K562 (cell line): ENCODE measurements around the gene C6orf89. TPM values are rescaled to one million over a fixed set of nuclear protein-coding genes. Genes with fewer than 3 reads are reported as not detected.

Experiments used
- ADNP ChIP-seq: fragments of 200-800 bp; sonication (Bioruptor generic); IDR thresholded peaks from 2 replicates; pipeline ENCODE4 v1.6.1; 2016; ENCODE audit warnings: missing genetic modification characterization, missing compliant biosample characterization
- ATF3 ChIP-seq, 2 experiments: fragments of 450-650 bp in 1 of 2; sonication (generic) in 1 of 2; formaldehyde crosslinking in 1 of 2; IDR thresholded peaks in 1 of 2; conservative IDR thresholded peaks in 1 of 2; 2 replicates each; pipeline versions ENCODE4 v1.6.1 to v1.8.1; 2016 to 2023; ENCODE audit warnings: mild to moderate bottlenecking in 2 of 2, moderate library complexity in 2 of 2, inconsistent platforms in 1 of 2, missing genetic modification reagents in 1 of 2
- BACH1 ChIP-seq: fragments of 200-800 bp; sonication (Bioruptor generic); IDR thresholded peaks from 2 replicates; pipeline ENCODE4 v1.6.1; 2016; ENCODE audit warnings: missing genetic modification characterization, missing compliant biosample characterization
- CCAR2 ChIP-seq: fragments of 200-400 bp; formaldehyde crosslinking; IDR thresholded peaks from 2 replicates; pipeline ENCODE4 v1.6.1; 2017; ENCODE audit warnings: mild to moderate bottlenecking, low read depth, low read length
- CEBPG ChIP-seq, 3 experiments: fragments of 200-800 bp in 1 of 3; sonication (Bioruptor generic) in 1 of 3; sonication (generic) in 1 of 3; formaldehyde crosslinking in 1 of 3; IDR thresholded peaks in 2 of 3; conservative IDR thresholded peaks in 1 of 3; 2 replicates each; pipeline versions ENCODE4 v1.6.1 to v1.8.0; 2016 to 2022; ENCODE audit warnings: missing compliant biosample characterization in 2 of 3, missing genetic modification characterization in 2 of 3, mild to moderate bottlenecking in 1 of 3, missing genetic modification reagents in 1 of 3
- CGGBP1 ChIP-seq: fragments of 250-450 bp; sonication (Bioruptor Pico); IDR thresholded peaks from 2 replicates; pipeline ENCODE4 v1.9.0; 2021; ENCODE audit warnings: mild to moderate bottlenecking
- ELF1 ChIP-seq: fragments of 200-800 bp; sonication (Bioruptor generic); IDR thresholded peaks from 2 replicates; pipeline ENCODE4 v1.6.1; 2016; ENCODE audit warnings: missing genetic modification characterization, missing compliant biosample characterization
- ETV6 ChIP-seq, 3 experiments: fragments of 150-350 bp in 1 of 3; sonication (generic) in 1 of 3; formaldehyde crosslinking in 1 of 3; IDR thresholded peaks; 2 replicates each; pipeline versions ENCODE4 v1.6.1 to v1.8.0; 2014 to 2022; ENCODE audit warnings: borderline replicate concordance in 2 of 3, low read depth in 2 of 3, antibody characterized with exemption in 1 of 3, low read length in 1 of 3, mild to moderate bottlenecking in 1 of 3, missing genetic modification reagents in 1 of 3
- GATAD2B ChIP-seq: fragments of 450-650 bp; IDR thresholded peaks from 2 replicates; pipeline ENCODE4 v1.6.1; 2017; ENCODE audit warnings: mild to moderate bottlenecking, borderline replicate concordance
- HDAC8 ChIP-seq: fragments of 450-650 bp; IDR thresholded peaks from 2 replicates; pipeline ENCODE4 v1.6.1; 2016; ENCODE audit warnings: mild to moderate bottlenecking, missing genetic modification characterization, moderate library complexity, missing compliant biosample characterization
- KHSRP ChIP-seq: fragments of 450-650 bp; IDR thresholded peaks from 2 replicates; pipeline ENCODE4 v1.6.1; 2017
- NFYB ChIP-seq: IDR thresholded peaks from 2 replicates; pipeline ENCODE4 v1.6.1; 2011; ENCODE audit warnings: mild to moderate bottlenecking, moderate library complexity; ENCODE audit not compliant: insufficient read length; ENCODE audit errors: extremely low read depth
- PCBP2 ChIP-seq: fragments of 200-400 bp; formaldehyde crosslinking; IDR thresholded peaks from 2 replicates; pipeline ENCODE4 v1.6.1; 2018; ENCODE audit warnings: low read length, low read depth, mild to moderate bottlenecking, moderate library complexity; ENCODE audit not compliant: poor library complexity, severe bottlenecking
- POLR2AphosphoS2 ChIP-seq: IDR thresholded peaks from 2 replicates; pipeline ENCODE4 v1.6.1; 2012; ENCODE audit warnings: low read length, improper control_type of control experiment
- ZBED1 ChIP-seq: IDR thresholded peaks from 2 replicates; pipeline ENCODE4 v1.6.1; 2014
- ZKSCAN1 ChIP-seq: fragments of 150-350 bp; IDR thresholded peaks from 2 replicates; pipeline ENCODE4 v1.6.1; 2016; ENCODE audit warnings: low read depth, low read length
- ZNF197 ChIP-seq: fragments of 200-800 bp; sonication (Bioruptor generic); IDR thresholded peaks from 2 replicates; pipeline ENCODE4 v1.6.1; 2016; ENCODE audit warnings: low read depth, missing genetic modification characterization, missing compliant biosample characterization
- ZNF274 ChIP-seq: IDR thresholded peaks from 2 replicates; pipeline ENCODE4 v1.6.1; 2011; ENCODE audit warnings: low read depth, mild to moderate bottlenecking, low read length, moderate library complexity, borderline replicate concordance
- ZNF707 ChIP-seq: fragments of 250-450 bp; sonication (Bioruptor Pico); conservative IDR thresholded peaks from 2 replicates; pipeline ENCODE4 v1.8.0; 2022; ENCODE audit warnings: inconsistent platforms, mild to moderate bottlenecking, moderate library complexity
- ZSCAN32 ChIP-seq: fragments of 450-650 bp; formaldehyde crosslinking; IDR thresholded peaks from 2 replicates; pipeline ENCODE4 v1.4.0; 2020; ENCODE audit warnings: mild to moderate bottlenecking, moderate library complexity
- polyA plus RNA-seq, 8 experiments: library from polyadenylated mRNA; depleted of rRNA in 4 of 8; stranded (reverse) in 5 of 8; unstranded in 3 of 8; fragments of >200 nt; fragmentation: Nextera tagmentation in 2 of 8; fragmentation: Illumina TruSeq in 1 of 8; extraction: Ambion mirVana in 2 of 8; extraction: Trizol in 1 of 8; gene quantifications; 2 replicates each; pipeline versions ENCODE4 v1.2.1 to v1.2.3, GENCODE V29; 2011 to 2014; ENCODE audit warnings: inconsistent platforms in 1 of 8, missing spikeins in 1 of 8
- total RNA-seq, 7 experiments: library from RNA; depleted of rRNA in 6 of 7; stranded (reverse); fragments of >200 nt in 6 of 7; fragmentation: Illumina TruSeq in 2 of 7; extraction: Trizol in 2 of 7; gene quantifications; 2 replicates each; pipeline versions ENCODE4 v1.2.1 to v1.2.3, GENCODE V29; 2011 to 2021; ENCODE audit warnings: low replicate concordance in 1 of 7
- TF ChIP-seq, protein P1 (sequence below), 2 experiments: IDR thresholded peaks; 2 replicates each; pipeline ENCODE4 v1.6.1; 2011; ENCODE audit warnings: borderline replicate concordance in 1 of 2, control low read depth in 1 of 2, low read depth in 1 of 2, low read length in 1 of 2, mild to moderate bottlenecking in 1 of 2, mixed read lengths in 1 of 2, moderate library complexity in 1 of 2; ENCODE audit not compliant: insufficient read depth in 1 of 2, insufficient read length in 1 of 2, poor library complexity in 1 of 2, severe bottlenecking in 1 of 2; ENCODE audit errors: extremely low read depth in 1 of 2
- TF ChIP-seq, protein P2 (sequence below): sonication (generic); formaldehyde crosslinking; IDR thresholded peaks from 2 replicates; pipeline ENCODE4 v1.8.1; 2023; ENCODE audit warnings: mild to moderate bottlenecking, missing genetic modification reagents

C6orf89 gene
- total and polyA plus RNA-seq, 9 of the 15 experiments (the other 6 are each of a cell fraction or from before 2014, with no cell fraction given): 35.2 to 111 (median 58.5) TPM

DNA sequence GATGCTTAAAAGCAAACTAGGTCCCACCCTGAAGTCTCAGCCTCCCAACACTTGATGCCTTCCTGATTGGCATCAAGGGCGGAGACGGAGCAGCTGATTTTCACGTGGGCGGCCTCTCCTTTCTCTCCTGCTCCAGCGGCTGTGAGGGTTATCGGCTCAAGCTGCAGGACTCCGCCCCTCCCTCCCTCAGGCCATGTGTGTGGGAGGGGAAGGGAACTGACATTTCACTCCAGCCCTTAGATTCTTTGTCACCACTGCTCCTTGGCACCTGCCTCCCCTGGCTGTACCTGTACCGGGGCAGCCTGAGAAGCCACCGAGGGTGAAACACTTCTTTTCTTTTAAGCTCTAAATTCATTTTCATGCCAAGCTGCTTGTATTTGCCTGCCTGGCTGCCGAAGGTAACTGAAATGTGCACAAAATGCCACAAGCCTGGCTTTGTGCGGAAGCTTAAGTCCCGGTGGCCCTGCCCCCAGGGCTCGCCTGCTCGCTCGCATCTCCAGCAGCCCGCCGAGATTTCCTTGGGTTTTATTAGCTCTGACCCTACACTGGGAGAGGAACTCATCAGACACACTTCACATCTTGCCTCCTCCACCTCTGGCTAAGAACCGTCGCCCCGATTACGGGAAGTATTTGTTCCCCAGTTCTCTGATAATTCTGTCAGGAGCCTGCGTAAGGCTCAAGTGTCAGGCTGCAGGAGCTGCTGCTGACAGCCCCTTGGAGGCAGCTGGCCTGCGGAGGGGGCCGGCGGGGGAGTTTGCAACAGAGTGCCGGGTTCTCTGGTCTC is 36.9 kb upstream of the C6orf89 start (continued):
- TF ChIP-seq ATF3 (IDR thresholded peaks at IDR 0.05) (no peak), ATF3 (CRISPR knock-in tag; conservative IDR thresholded peaks at IDR 0.05) (no peak), ZNF197 (CRISPR knock-in tag) (no peak), CCAR2 (0 out of 2 replicates have a peak, but pooled peaks have one; percentile 20), NFYB (no peak), ZBED1 (no peak), PCBP2 (no peak), ZNF707 (CRISPR knock-in tag) (no peak), KHSRP (no peak), GATAD2B (no peak), POLR2AphosphoS2 (no peak), CGGBP1 (no peak), ETV6 (IDR thresholded peaks at IDR 0.05; ENCODE audit: borderline replicate concordance in 1 of 2, low read depth in 2 of 2, low read length in 1 of 2) (peak in 1 of 2 experiments; percentile 42; a peak in 1 of 4 replicates), ETV6 (CRISPR knock-in tag; IDR thresholded peaks at IDR 0.05; ENCODE audit: borderline replicate concordance) (no peak), ZSCAN32 (CRISPR knock-in tag) (no peak), ELF1 (no peak), ADNP (no peak), CEBPG (CRISPR knock-in tag; IDR thresholded peaks at IDR 0.05) (no peak), CEBPG (tag; conservative IDR thresholded peaks at IDR 0.05 in 1 of 2, IDR thresholded peaks at IDR 0.05 in 1 of 2) (no peak), ZKSCAN1 (0 out of 2 replicates have a peak, but pooled peaks have one; percentile 63), HDAC8 (no peak), ZNF274 (no peak), BACH1 (tag) (no peak)
- TF ChIP-seq, protein P1, sequence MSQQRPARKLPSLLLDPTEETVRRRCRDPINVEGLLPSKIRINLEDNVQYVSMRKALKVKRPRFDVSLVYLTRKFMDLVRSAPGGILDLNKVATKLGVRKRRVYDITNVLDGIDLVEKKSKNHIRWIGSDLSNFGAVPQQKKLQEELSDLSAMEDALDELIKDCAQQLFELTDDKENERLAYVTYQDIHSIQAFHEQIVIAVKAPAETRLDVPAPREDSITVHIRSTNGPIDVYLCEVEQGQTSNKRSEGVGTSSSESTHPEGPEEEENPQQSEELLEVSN (IDR thresholded peaks at IDR 0.05; ENCODE audit: borderline replicate concordance in 1 of 2, extremely low read depth in 1 of 2, insufficient read depth in 1 of 2, insufficient read length in 1 of 2, low read depth in 1 of 2, low read length in 1 of 2, poor library complexity in 1 of 2, severe bottlenecking in 1 of 2): peak; percentile 67 to 79
- TF ChIP-seq, protein P2, sequence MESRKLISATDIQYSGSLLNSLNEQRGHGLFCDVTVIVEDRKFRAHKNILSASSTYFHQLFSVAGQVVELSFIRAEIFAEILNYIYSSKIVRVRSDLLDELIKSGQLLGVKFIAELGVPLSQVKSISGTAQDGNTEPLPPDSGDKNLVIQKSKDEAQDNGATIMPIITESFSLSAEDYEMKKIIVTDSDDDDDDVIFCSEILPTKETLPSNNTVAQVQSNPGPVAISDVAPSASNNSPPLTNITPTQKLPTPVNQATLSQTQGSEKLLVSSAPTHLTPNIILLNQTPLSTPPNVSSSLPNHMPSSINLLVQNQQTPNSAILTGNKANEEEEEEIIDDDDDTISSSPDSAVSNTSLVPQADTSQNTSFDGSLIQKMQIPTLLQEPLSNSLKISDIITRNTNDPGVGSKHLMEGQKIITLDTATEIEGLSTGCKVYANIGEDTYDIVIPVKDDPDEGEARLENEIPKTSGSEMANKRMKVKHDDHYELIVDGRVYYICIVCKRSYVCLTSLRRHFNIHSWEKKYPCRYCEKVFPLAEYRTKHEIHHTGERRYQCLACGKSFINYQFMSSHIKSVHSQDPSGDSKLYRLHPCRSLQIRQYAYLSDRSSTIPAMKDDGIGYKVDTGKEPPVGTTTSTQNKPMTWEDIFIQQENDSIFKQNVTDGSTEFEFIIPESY: no peak; the same call in 1 of the 2 replicates
